Stomach (tissue), 9 donors: ENCODE data around the gene PNLIPRP1. TPM values are rescaled to one million over a fixed set of nuclear protein-coding genes. Genes with fewer than 3 reads are reported as not detected.

Experiments used
- DNase-seq, 2 donors: peaks; one replicate each; pipeline versions ENCODE4 v3.0.0 to v3.0.0-alpha.2; 2013 to 2019
- H3K27ac ChIP-seq, 5 donors: fragments of 200-600 bp in 4 of 5; sonication (generic) in 4 of 5; one replicate each; pipeline ENCODE4 v1.5.1; 2013 to 2019; ENCODE audit warnings: mild to moderate bottlenecking in 1 of 5, moderate library complexity in 1 of 5
- H3K27me3 ChIP-seq, 3 donors: fragments of 200-600 bp; sonication (generic); one replicate each; pipeline ENCODE4 v1.5.1; 2017 to 2019; ENCODE audit warnings: mixed run types in 1 of 3
- H3K36me3 ChIP-seq, 4 donors: fragments of 200-600 bp; sonication (generic); 1 replicate in 3 of 4; 2 replicates in 1 of 4; pipeline ENCODE4 v1.5.1; 2016 to 2019
- H3K4me1 ChIP-seq, 4 donors: fragments of 200-600 bp; sonication (generic); one replicate each; pipeline ENCODE4 v1.5.1; 2016 to 2019
- H3K4me3 ChIP-seq, 4 donors: fragments of 200-600 bp; sonication (generic) in 3 of 4; one replicate each; pipeline ENCODE4 v1.5.1; 2016 to 2019; ENCODE audit warnings: mild to moderate bottlenecking in 1 of 4
- H3K9me3 ChIP-seq, 4 donors: fragments of 200-600 bp; sonication (generic); one replicate each; pipeline ENCODE4 v1.5.1; 2016 to 2019
- CTCF ChIP-seq, 7 experiments: fragments of 450-650 bp in 4 of 7; fragments of 200-600 bp in 3 of 7; sonication (generic) in 3 of 7; IDR thresholded peaks; one replicate each; pipeline ENCODE4 v1.5.1; 2016 to 2019; ENCODE audit warnings: antibody characterized with exemption in 7 of 7, control low read depth in 2 of 7, mild to moderate bottlenecking in 1 of 7
- EP300 ChIP-seq: sonication (generic); formaldehyde crosslinking; IDR thresholded peaks from one replicate; pipeline ENCODE4 v1.6.1; 2017; ENCODE audit warnings: antibody characterized with exemption
- POLR2A ChIP-seq, 4 donors: fragments of 450-650 bp; IDR thresholded peaks; one replicate each; pipeline ENCODE4 v1.6.1; 2016; ENCODE audit warnings: antibody characterized with exemption in 4 of 4, control low read depth in 2 of 4, mild to moderate bottlenecking in 1 of 4, moderate library complexity in 1 of 4
- POLR2AphosphoS5 ChIP-seq, 3 donors: sonication (generic); formaldehyde crosslinking; IDR thresholded peaks; one replicate each; pipeline ENCODE4 v1.6.1; 2016; ENCODE audit warnings: antibody characterized with exemption in 3 of 3
- WGBS, 5 donors: extraction: QIAGEN DNeasy Blood & Tissue Kit in 3 of 5; methylation state at CpG; one replicate each; pipeline versions ENCODE4 v1.1.5 to v1.1.7; 2013 to 2018; 5-methylcytosine and 5-hydroxymethylcytosine counted together
- intact Hi-C: fragments of 100-400 bp; cut with DNase I; formaldehyde crosslinking; loops from one replicate; pipeline ENCODE4 v1.15.1; 2023; ENCODE audit warnings: low total_unique reads
- polyA plus RNA-seq, 3 donors: library from polyadenylated mRNA; stranded (reverse); fragments of 200-250 nt; gene quantifications; one replicate each; pipeline ENCODE4 v1.2.3, GENCODE V29; 2013
- total RNA-seq, 5 donors: library from RNA; depleted of rRNA; stranded (reverse); fragments of >200 nt; gene quantifications; one replicate each; pipeline versions ENCODE4 v1.1.0 to v1.2.3, GENCODE V29; 2014 to 2016
- donor health status: healthy with polysubstance abuse.
- donor health status: Bipolar disorder and iron deficiency.
- donor health status: healthy.

PNLIPRP1 gene
- total and polyA plus RNA-seq, 8 donors: 0.18 to 9.2 (median 0.81) TPM; not detected in 5

GRCh38 chr10:116612107-116612769 lies 21.5 kb downstream of the PNLIPRP1 start:
- Histone ChIP-seq H3K36me3 (no peaks in the 10 kb centered on the region), H3K4me3 (no peak overlapping the region), H3K4me1 (peaks cover 0 to 18% (median 7%) of the 10 kb centered on the region in 4 donors), H3K27ac (no peak overlapping the region), H3K9me3 (peaks cover 0 to 17% (median 8%) of the 10 kb centered on the region in 4 donors), H3K27me3 (peaks cover 4 to 36% (median 24%) of the 10 kb centered on the region in 3 donors)
- WGBS, 5 donors: 88 to 94% (median 93%) methylated on average over 8 of the region's 8 CpGs
- intact Hi-C loops: no loop called here
- no peak for TF ChIP-seq CTCF (IDR thresholded peaks at IDR 0.05)
- no peak for TF ChIP-seq EP300
- TF ChIP-seq POLR2A (IDR thresholded peaks at IDR 0.05): no peak
- TF ChIP-seq POLR2AphosphoS5 (IDR thresholded peaks at IDR 0.05): no peak
- no peak for DNase-seq

- Histone ChIP-seq H3K4me1 (peaks cover 0 to 18% (median 7%) of the 10 kb centered on the region in 4 donors), H3K36me3 (no peaks in the 10 kb centered on the region), H3K27ac (no peak overlapping the region), H3K9me3 (peaks cover 0 to 17% (median 8%) of the 10 kb centered on the region in 4 donors), H3K4me3 (no peak overlapping the region), H3K27me3 (peaks cover 4 to 36% (median 23%) of the 10 kb centered on the region in 3 donors)
- 62 to 82% (median 78%) methylated on average over 2 of the region's 2 CpGs for WGBS, 5 donors
- DNase-seq: no peak
- intact Hi-C loops: no loop called here
- TF ChIP-seq CTCF (IDR thresholded peaks at IDR 0.05) (no peak), POLR2A (IDR thresholded peaks at IDR 0.05) (no peak), POLR2AphosphoS5 (IDR thresholded peaks at IDR 0.05) (no peak), EP300 (no peak)
Observed at GRCh38 chr10:116613471-116613870, 22.7 kb downstream of the PNLIPRP1 start.

GRCh38 chr10:116614796-116615195 lies 24.0 kb downstream of the PNLIPRP1 start:
- Histone ChIP-seq H3K9me3 (peaks cover 0 to 13% (median 4%) of the 10 kb centered on the region in 4 donors), H3K36me3 (no peaks in the 10 kb centered on the region), H3K27ac (no peak overlapping the region), H3K4me3 (no peak overlapping the region), H3K27me3 (peaks cover 4 to 23% (median 10%) of the 10 kb centered on the region in 3 donors), H3K4me1 (peaks cover 0 to 10% (median 1%) of the 10 kb centered on the region in 4 donors)
- TF ChIP-seq CTCF (IDR thresholded peaks at IDR 0.05) (no peak), EP300 (no peak), POLR2A (IDR thresholded peaks at IDR 0.05) (no peak), POLR2AphosphoS5 (IDR thresholded peaks at IDR 0.05) (no peak)
- DNase-seq: no peak
- intact Hi-C loops: no loop called here
- WGBS, 5 donors: 35 to 63% (median 56%) methylated on average over 2 of the region's 2 CpGs

- no peak overlapping the region for H3K27ac ChIP-seq
- no peak for DNase-seq
- 86 to 95% (median 90%) methylated on average over 3 of the region's 3 CpGs for WGBS, 5 donors
- H3K4me1 ChIP-seq: peaks cover 0 to 12% (median 3%) of the 10 kb centered on the region in 4 donors
- H3K9me3 ChIP-seq: peaks cover 0 to 8% (median 2%) of the 10 kb centered on the region in 4 donors
- H3K4me3 ChIP-seq: no peak overlapping the region
- intact Hi-C loops: no loop called here
- H3K36me3 ChIP-seq: no peaks in the 10 kb centered on the region
- peaks cover 1 to 18% (median 5%) of the 10 kb centered on the region in 3 donors for H3K27me3 ChIP-seq
- no peak for TF ChIP-seq EP300
- TF ChIP-seq POLR2AphosphoS5 (IDR thresholded peaks at IDR 0.05): no peak
- no peak for TF ChIP-seq CTCF (IDR thresholded peaks at IDR 0.05)
- TF ChIP-seq POLR2A (IDR thresholded peaks at IDR 0.05): no peak
Observed at GRCh38 chr10:116615199-116615776, 24.5 kb downstream of the PNLIPRP1 start.
